Measurements from ENCODE around the gene INSL3. TPM values are rescaled to one million over a fixed set of nuclear protein-coding genes. Genes with fewer than 3 reads are reported as not detected.
A peak's percentile ranks its signal among the peaks of the same experiment; 100 is the strongest.

Gene INSL3
- total and polyA plus RNA-seq, 2 of the 13 experiments (the other 11 are each of a cell fraction or from before 2014, with no cell fraction given) = 0.30 TPM; not detected in 1

- peak; percentile 8; the same call in 1 of the 2 replicates for TF ChIP-seq ZNF687 (CRISPR knock-in tag; IDR thresholded peaks at IDR 0.05)
- 0 out of 2 replicates have a peak, but pooled peaks have one; percentile 6 for TF ChIP-seq ZFP91 (CRISPR knock-in tag; IDR thresholded peaks at IDR 0.05; ENCODE audit: borderline replicate concordance)
- TF ChIP-seq ZNF225 (CRISPR knock-in tag; IDR thresholded peaks at IDR 0.05) = no peak
- TF ChIP-seq POLR2A (IDR thresholded peaks at IDR 0.05; ENCODE audit: insufficient read depth in 1 of 2, low read depth in 2 of 2, low read length in 2 of 2) = peak; percentile 35 to 38; a peak in 1 of 4 replicates
- no peak for TF ChIP-seq ZNF30 (CRISPR knock-in tag; IDR thresholded peaks at IDR 0.05)
- TF ChIP-seq ZNF781 (CRISPR knock-in tag; IDR thresholded peaks at IDR 0.05; ENCODE audit: borderline replicate concordance, not compliant biosample characterization) = no peak
Measured at GRCh38 chr19:17861542-17862402, 40.5 kb upstream of the INSL3 start (continued).
